Amygdala (tissue), 56 donors: ENCODE results near the gene ADAMTSL2.

Experiments
- DNase-seq, 56 donors: peaks; one replicate each; lab custom pipeline; 2025; lab: John Stamatoyannopoulos, UW

Gene ADAMTSL2

DNA sequence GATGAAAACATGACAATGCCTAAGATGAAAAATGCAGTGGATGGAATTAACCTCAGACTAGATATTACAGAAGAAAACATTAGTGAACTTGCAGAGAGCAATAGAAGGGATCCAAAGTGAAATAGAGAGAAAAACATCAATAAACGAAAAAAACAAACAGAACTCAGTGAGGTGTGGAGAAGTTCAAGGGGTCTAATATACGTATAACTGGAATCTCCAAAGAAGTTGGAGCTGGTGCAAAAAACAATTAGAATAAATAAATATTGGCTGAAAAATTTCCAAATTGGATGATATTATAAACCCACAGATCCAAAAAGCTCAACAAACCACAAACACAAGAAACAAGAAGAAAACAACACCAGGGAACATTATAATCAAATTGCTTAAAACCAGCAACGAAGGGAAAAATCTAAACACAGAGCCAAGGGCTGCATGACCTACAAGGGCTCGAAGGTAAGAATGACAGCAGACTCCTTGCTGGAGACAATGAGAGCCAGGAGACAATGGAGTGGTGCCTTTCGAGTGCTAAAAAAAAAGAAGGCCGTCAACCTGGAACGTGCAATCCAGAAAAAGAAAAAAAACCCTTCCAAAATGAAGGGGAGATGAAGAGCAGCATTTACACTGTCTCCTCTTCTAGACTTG, 62.9 kb downstream of the ADAMTSL2 start:
- no peak for DNase-seq

DNA sequence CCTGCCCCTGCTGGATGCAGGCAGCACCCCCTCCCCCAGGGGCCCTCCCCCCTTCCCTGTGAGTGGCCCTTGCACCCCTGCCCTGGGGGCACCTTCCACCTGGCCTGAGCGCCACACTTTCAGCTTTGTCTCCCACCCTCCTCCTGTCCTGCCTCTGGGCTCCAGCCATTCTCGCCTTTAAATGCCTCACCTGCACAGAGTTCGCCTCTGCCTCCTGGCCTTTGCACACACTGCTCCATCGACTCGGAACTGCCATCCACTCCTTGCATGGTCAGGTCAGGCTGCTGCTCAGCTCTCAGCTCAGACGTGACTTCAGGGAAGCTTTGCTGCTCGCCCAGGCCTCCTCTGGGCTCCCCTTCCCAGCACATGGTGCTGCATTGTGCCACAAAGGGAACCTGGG, 64.5 kb downstream of the ADAMTSL2 start:
- DNase-seq = no peak

DNA sequence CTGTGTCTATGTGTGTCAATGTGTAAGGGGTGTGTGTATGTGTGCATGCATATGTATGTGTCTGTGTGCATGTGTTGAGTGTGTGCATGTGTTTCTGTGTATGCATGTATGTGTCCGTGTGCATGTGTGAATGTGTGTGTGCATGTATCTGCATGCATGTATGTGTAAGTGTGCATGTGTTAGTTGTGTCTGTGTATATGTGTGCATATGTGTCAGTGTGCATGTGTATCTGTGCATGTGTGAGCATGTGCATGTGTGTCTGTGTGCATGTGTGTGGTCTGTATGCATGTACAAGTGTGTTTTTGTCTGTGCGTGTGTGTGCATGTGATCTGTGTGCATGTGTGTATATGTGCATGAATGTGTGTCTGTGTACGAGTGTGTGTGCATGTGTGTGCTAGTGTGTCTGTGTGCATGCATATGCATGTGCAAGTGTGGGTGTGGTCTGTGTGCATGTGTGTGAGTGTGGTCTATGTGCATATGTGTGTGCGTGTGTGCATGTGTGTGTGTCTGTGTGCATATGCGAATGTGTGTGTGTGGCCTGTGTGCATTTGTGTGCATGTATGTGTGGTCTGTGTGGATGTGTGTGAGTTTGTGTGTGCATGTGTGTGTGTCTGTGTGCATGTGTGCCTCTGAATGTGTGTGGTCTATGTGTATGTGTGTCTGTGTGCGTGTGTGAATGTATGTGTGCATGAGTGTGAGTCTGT, 65.1 kb downstream of the ADAMTSL2 start:
- no peak for DNase-seq

DNA sequence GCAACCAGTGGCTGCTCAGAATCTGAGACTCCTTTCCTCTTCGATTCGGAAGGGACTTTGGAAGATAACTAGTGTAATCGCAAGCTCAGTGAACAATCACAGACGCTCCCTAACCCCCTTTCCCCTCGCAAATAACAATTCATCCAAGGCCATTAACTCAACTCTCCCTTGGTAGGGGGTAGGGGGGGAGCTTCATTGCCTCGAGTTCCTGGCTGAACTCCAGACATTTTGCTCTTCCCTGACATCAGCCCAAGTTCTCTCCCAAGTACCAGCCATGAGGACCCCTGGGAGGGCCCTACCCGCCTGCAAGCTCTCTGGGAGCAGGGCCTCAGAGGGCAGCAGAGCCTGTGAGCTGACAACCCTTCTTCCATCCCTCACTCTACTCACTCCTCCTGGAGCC, 66.2 kb downstream of the ADAMTSL2 start:
- DNase-seq = no peak

DNA sequence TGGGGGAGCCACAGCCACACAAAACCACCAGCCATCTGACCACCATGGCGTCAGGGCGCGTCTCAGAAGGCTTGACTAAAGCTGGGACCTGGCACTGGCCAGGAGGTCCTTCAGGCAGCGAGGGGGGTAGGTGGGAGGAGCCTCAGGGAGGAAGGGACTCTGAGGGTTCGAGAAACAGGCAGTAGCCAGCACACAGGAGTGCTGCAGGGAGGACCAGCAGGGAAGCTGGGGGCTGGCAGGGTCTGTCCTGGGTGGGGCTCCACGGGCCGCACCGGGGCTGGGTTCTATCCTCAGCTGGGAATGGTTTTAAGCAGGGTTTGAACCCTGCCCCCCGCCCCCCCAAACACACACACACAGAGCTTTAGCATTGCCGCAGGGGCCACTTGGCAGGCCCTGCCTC, 67.2 kb downstream of the ADAMTSL2 start:
- no peak for DNase-seq

DNA sequence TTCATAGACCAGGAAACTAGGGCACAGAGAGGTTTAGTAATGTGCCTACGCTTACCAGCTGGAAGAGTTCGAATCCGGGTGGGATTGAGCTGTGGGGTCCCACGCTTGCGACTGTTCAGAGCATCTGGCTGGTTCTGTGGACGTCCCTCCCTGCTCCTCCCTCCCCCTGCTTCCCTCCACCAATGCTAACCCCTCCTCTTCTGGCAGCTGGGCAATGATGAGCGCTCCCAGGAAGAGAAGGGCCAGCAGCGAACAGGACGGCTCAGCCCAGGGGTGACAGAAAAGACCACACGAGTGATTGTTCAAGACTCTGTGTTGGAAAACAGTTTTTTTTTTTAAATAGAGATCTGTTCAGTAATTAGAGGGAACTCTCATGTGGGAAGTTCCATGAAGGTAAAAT, 67.8 kb downstream of the ADAMTSL2 start:
- no peak for DNase-seq

DNA sequence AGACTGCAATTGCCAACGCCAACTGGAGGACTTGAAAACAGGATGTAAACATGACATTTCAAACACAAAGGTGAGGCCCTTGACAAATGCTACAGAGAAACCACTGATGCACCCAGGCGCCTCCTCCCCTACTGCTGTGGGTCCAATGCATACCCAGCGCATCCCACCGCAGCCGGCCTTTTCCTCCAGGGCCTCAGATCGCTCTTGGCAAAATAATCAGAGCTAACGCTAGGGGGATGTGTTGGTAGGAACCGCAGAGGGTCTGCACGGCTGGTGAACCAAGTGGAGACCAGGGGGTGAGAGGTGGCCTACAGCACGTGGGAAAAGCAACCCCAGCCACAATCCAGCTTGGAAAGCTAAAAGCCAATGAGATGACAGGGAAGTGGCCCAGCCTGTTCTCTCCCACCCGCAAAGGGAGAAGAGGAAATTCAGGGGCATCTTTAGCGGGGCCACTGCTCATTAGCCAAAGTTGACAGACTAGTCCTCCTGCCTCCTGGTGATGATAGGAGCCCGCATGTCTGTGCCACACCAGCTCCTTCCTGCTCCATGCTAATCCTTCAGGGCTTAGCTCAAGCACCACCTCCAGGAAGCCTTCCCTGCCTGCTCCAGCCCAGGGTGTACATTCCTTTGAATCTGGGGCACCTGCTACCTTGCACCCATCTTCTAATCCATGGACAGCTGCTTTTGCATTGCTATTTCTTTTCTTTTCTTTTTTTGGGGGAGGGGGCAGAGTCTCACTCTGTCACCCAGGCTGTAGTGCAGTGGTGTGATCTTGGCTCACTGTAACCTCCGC, 68.8 kb downstream of the ADAMTSL2 start:
- no peak for DNase-seq

DNA sequence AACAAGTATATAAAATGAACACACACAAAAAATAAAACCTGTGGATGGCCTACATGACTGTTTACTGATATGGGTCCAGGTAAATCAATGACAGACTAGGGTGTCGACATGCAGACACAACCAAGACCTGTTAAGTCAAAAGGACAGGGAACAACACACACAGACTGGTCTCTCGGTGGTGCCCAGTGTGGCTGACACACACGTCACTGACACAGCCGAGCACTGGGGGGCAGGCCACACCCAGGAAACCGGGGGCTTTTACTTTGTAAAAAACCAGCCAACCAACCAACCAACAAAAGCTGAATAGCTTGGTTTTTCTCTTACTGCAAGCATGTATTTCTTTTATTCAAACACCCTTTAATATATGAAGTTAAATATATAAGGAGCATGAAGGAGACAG, 69.7 kb downstream of the ADAMTSL2 start:
- no peak for DNase-seq

DNA sequence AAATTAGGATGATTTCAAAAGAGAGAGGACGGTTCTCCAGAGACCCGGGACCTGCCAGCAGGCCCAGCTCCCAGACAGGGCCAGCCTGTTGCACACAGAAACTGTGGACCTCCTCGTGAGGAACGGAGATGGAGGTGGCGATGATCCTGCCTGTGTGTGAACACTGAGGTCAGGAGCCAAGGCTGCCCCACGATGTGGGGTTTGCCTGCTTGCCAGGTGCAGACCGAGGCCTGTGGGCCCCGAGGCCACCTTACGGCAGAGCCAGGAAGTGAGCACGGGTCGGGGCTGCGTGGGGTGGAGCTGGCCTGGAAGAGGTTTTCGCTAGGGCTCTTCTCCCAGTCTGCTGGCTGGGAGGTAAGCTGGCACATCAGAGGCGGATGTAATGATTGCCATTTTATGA, 70.4 kb downstream of the ADAMTSL2 start:
- DNase-seq = no peak

DNA sequence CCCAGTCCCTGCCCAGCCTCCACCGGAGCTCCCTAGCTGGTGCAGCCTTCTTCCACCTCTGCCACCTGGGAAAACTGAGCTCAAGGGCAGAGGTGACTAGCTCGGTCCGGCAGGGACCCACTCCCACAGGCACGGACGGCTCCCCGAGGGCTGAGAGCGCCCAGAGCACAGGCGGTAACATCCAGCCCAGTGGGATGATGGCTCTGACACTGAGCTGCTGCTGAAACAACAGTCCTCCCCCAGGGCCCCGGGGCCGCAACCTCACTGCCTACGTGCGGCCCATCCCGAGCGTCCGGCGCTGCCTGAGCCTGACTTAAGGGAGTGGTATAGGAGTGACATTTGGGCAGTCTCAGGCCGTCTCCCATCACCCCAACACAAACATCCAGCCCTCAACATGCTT, 70.9 kb downstream of the ADAMTSL2 start:
- no peak for DNase-seq

DNA sequence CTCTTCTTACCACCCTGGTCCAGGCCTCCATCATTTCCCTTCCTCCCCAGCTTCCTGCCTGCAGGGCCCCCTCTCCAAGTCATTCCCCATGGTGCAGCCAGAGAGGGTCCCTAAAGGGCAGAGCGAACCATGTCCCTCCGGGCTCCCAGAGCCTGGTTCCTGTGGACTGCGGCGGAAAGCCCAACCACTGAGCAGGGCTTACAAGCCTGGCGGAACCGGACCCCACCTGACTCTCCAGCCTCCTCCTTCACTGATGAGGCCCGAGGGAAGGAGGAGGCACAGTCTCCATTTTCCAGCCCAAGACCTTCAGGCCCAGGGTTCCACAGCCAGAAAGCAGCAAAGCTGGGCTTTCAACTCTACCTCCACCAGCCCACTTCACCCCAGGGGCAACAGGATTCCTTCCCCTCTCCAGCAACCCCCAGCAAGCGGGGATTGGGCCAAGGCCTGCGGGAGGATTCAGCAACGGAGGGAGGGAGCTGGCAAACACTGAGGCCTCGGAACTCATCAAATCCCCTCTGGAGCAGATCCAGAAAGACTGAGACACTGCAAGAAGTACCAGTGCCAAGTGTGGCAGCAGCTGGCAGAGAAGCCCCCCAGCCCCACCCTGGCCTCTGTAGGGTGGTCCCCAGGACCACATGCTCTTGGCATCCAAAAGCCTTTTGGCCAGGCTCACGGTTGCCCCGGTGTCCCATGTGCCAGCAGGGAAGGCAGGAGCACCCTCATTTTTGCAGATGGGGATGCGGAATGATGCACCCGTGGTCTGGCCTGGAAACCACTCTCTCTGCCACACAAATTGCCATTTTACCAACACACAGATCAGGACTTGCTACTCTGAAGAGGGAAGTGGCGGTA, 71.6 kb downstream of the ADAMTSL2 start:
- peak in 1 of 56 donors; percentile 18 for DNase-seq

DNA sequence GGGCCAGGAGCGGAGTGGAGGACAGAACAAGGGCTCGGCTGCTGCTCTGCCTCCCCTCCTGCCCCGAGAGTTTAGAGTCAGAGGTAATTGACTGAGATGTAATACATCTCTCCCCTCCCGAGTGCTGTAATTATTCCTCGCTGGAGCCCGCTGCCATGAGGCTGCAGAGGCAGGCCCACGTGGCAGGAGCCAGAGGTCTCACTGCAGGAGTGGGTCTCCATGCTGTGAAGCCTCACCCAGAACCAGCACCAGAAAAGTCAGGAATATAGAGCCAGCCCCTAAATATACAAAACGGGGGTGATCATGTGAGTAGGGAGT, 72.2 kb downstream of the ADAMTSL2 start:
- DNase-seq = no peak

DNA sequence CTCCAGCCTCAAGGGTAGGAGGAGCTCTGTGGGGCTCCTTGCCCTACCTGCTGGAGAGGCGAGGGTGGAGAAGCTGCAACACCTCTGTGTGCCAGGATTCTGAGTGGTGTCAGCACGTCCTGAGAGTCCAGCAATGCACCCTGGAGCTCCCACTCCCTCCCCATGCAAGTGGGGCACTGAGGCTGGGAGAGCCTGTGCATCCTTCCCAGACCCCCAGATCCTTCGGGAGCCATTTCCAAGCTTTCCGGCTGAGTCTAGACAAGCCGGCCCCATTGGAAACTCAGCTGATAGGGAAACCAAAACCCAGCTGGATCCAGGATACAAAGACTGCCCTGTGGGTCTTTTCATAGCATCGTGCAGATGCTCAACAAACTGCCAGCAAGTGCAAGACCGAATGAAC, 72.9 kb downstream of the ADAMTSL2 start:
- peak in 1 of 56 donors; percentile 11 for DNase-seq

DNA sequence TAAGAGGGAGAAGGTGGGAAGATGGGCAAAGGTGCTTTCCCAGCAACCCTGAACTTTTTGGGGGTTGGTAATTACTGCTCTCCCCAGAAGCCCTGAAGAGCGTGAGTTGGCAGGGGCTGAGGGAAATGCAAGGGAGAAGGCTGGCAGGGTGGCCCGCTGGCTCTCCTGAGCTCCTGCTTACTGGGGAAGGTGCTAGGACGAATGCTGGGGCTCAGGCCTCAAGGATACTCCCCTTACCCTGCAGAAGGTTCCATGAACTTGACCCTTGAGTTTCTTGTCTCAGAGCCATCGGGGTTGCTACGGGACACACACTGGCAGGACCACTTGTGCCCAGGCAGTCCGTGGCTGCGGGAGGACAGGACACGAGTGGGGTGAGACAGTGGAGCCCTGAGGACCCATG, 73.5 kb downstream of the ADAMTSL2 start:
- DNase-seq = no peak

DNA sequence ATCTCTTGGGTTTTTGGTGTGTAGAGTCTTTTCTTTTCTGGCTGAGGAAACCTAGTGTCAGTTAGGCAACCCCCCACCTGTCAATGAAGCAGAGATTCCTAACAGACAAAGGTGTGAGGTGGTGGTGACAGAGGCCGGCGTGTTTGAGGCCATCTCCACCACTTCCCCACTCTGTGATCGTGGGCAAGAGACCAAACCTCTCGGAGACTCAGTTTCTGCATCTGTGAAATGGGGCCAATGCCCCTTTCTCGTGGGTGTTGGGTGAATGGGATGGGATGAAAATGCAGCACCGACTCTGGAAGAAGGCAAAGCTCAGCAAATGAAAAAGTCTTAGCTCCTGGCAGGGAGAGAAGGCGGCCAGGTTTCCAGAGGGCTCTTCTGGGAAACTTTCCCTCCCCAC, 73.9 kb downstream of the ADAMTSL2 start:
- DNase-seq = no peak

DNA sequence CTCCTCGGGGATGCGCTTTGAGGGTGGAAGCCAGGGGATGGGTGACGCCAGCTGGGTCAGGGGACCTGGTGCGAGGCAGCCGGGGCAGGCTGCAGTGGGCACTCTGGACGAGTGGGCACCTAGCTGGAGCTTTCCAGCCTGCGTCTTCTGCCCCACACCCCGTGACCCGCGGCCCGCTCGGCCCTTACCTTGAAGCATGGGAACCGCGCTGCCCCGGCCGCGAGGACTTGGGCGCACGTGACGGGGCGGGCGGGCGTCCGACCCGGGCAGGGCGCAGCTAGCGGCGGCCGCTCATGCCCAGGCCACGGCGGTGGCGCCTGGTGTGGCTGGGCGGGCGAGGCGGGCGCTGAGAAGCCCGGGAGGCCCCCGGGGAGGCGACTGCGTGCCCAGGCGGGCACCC, 74.4 kb downstream of the ADAMTSL2 start:
- DNase-seq = no peak

DNA sequence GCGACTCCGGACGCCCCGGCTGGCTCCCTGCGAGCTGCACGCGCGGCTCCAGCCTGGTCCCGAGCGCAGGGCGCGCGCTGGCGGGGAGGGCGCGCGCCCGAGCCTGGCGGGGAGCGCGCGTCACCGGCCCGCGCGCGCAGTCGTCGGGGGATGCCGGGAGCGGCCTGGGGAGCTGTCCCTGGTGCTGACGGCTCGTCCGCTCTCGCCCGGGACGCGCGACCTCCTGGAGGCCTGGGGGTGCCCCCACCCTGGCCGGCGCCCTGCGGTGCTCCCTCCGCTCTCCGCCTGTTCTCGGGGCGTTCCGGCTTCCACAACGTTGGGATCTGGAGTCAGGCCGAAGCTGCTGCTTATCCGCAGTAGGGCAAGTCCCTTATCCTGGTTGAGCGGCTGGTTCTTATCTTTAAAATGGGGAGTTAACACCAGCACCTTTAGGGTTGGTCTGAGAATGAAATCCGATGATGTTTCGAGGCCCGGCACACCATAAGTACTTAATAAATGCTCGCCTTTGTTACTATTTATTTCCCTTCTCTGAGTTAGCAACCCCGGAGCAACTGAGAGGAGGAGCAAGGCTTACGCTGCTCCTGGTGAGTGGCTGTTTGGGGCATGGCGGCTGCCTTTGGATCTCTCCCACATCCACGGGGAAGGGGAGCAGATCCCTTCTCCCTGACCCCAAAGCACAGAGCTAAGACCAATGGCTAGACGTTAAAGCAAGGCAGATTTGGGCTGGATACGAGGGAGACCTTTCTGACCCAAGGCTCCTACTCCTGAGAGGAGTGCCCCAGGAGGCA, 75.0 kb downstream of the ADAMTSL2 start, which contains the start of gene FAM163B:
TSS of gene FAM163B (minus strand) at position 79 of the 788 bp plus-strand sequence. CDS start 29,166 bp downstream, outside the sequence.
- peak in 24 of 56 donors; percentile 5 to 64 (median 31) for DNase-seq

DNA sequence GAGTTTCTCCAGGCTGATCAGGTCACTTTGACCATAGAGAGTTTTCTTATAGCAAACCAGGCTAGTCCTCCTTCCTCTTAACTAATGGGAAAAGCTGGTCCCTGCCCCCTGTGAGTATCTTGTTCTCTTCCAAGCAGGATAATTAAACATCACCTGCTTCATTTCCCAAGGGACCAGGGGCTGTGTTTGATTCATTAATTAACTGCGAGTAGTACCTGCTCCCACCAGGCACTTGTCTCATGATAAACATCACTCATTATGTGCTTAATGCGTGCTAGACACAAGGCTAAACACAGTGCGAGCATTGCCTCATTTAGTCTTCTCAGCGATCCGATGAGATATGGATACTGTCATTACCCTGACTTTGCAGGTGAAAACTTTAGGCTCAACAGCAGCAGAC, 76.3 kb downstream of the ADAMTSL2 start:
- DNase-seq = no peak

DNA sequence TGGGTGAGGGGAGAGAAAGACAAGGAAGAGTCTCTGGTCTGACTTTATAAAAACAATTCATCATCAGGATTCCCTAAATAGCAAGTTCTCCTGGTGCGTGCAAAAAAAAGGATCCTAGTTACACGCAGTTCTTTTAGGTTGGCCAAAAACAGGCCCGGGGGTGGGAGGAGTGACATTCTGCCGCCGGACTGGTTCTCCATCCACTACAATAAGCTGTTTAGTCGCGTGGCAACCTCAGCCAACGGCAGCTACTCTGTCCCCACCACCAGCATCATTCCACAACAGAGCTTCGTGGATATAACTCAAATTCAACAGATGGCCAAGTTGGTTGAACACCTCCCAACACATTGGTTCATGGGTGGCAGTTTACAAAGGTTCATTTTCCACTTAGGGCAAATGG, 77.5 kb downstream of the ADAMTSL2 start:
- DNase-seq = peak in 4 of 56 donors; percentile 33 to 47 (median 36)

DNA sequence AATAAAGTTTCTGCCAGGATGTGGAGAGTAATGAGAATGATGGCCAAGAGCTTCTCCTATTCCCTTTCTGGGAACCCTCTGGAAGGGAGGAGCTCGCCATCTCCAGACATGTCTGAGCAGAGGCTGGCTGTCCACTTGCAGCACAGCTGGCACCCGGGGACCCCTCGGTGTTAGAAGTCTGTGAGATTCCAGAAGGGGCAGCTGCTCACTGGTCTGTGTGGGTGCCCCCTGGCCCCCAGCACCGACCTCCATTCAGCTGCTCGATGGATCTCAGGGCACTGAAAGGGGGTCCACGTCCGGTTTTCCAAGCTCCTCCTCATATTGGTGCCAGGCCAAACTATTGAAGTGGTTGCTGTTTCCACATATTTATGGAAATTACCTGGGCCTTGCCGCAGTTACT, 78.3 kb downstream of the ADAMTSL2 start:
- DNase-seq = no peak
